Peyer's patch (tissue), 4 donors: ENCODE data around the gene AIF1L. TPM values are rescaled to one million over a fixed set of nuclear protein-coding genes. Genes with fewer than 3 reads are reported as not detected.

ENCODE experiments used
- DNase-seq, 3 donors: peaks; one replicate each; pipeline ENCODE4 v3.0.0-alpha.2; 2017 to 2019
- H3K27ac ChIP-seq, 4 donors: fragments of 200-600 bp; sonication (generic); one replicate each; pipeline ENCODE4 v1.5.1; 2016 to 2019
- H3K27me3 ChIP-seq, 2 donors: fragments of 200-600 bp; sonication (generic); one replicate each; pipeline ENCODE4 v1.5.1; 2019
- H3K36me3 ChIP-seq, 3 donors: fragments of 200-600 bp; sonication (generic); one replicate each; pipeline ENCODE4 v1.5.1; 2016 to 2019
- H3K4me1 ChIP-seq, 4 donors: fragments of 200-600 bp; sonication (generic); one replicate each; pipeline ENCODE4 v1.5.1; 2016 to 2019
- H3K4me3 ChIP-seq, 4 donors: fragments of 200-600 bp; sonication (generic); 1 replicate in 3 of 4; 2 replicates in 1 of 4; pipeline ENCODE4 v1.5.1; 2016 to 2019; ENCODE audit warnings: mild to moderate bottlenecking in 1 of 4
- H3K9me3 ChIP-seq, 4 donors: fragments of 200-600 bp; sonication (generic); one replicate each; pipeline ENCODE4 v1.5.1; 2016 to 2019; ENCODE audit warnings: mild to moderate bottlenecking in 1 of 4
- POLR2A ChIP-seq, 2 donors: fragments of 450-650 bp; IDR thresholded peaks; one replicate each; pipeline ENCODE4 v1.5.1; 2017; ENCODE audit warnings: antibody characterized with exemption in 2 of 2, mild to moderate bottlenecking in 2 of 2, moderate library complexity in 2 of 2
- small RNA-seq, 2 donors: library from RNA; depleted of rRNA; stranded (forward); fragments of <200 nt; gene quantifications; one replicate each; pipeline ENCODE3, GENCODE V24; 2016
- total RNA-seq, 4 donors: library from RNA; depleted of rRNA; stranded (reverse); fragments of >200 nt; gene quantifications; one replicate each; pipeline ENCODE4 v1.1.0, GENCODE V29; 2016
- TF ChIP-seq, protein P1 (sequence below), 6 experiments: fragments of 450-650 bp in 4 of 6; fragments of 200-600 bp in 2 of 6; sonication (generic) in 1 of 6; IDR thresholded peaks; one replicate each; pipeline ENCODE4 v1.5.1; 2017 to 2019; ENCODE audit warnings: antibody characterized with exemption in 6 of 6, mild to moderate bottlenecking in 3 of 6, moderate library complexity in 1 of 6

Gene AIF1L
- total RNA-seq, 4 donors from 2014 or later, result 1.5 to 10.7 (median 2.8) TPM

DNA sequence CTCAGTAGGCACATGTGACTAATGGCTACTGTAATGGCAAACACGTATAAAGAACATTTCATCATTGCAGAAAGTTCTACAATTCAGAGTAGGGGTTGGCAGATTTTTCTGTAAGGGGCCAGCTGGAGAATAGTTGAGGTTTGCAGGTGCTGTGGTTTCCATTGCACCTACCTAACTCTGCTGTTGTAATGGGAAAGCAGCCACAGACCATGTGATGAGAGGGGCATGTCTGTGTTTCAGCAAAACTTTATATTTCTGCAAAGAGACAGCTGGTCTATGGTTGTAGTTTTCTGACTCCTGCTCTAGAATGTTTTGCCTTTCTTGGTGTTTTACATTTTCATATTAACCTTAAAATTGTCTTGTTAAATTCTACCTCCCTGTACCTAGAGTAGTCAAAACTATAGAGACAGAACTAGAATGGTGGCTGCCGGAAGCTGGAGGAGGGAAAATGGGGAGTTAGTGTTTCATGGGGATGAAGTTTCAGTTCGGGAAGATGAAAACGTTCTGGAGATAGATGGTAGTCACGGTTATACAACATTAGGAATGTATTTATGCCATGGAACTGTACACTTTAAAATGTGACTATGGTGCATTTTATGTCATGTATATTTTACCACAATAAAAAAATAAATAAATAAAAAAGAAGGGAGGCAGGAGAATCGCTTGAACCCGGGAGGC, 73.4 kb downstream of the AIF1L start:
- Histone ChIP-seq H3K36me3 (peaks cover 0 to 67% (median 0%) of the 10 kb centered on the region in 3 donors), H3K27me3 (no peaks in the 10 kb centered on the region), H3K4me3 (no peak overlapping the region), H3K4me1 (no peaks in the 10 kb centered on the region), H3K27ac (no peak overlapping the region), H3K9me3 (no peaks in the 10 kb centered on the region)
- DNase-seq, result no peak
- no peak for TF ChIP-seq POLR2A (IDR thresholded peaks at IDR 0.05)
- TF ChIP-seq, protein P1, sequence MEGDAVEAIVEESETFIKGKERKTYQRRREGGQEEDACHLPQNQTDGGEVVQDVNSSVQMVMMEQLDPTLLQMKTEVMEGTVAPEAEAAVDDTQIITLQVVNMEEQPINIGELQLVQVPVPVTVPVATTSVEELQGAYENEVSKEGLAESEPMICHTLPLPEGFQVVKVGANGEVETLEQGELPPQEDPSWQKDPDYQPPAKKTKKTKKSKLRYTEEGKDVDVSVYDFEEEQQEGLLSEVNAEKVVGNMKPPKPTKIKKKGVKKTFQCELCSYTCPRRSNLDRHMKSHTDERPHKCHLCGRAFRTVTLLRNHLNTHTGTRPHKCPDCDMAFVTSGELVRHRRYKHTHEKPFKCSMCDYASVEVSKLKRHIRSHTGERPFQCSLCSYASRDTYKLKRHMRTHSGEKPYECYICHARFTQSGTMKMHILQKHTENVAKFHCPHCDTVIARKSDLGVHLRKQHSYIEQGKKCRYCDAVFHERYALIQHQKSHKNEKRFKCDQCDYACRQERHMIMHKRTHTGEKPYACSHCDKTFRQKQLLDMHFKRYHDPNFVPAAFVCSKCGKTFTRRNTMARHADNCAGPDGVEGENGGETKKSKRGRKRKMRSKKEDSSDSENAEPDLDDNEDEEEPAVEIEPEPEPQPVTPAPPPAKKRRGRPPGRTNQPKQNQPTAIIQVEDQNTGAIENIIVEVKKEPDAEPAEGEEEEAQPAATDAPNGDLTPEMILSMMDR (IDR thresholded peaks at IDR 0.05), result no peak

Small RNA genes lying within 50 kb of the gene (small RNA-seq; reads per million reads assigned to genes)
- gene RNU6-881P, result 0 reads per million in 2 donors

Other genes with a start within 250 kb of the AIF1L start
- gene QRFP, start 199.7 kb upstream of the AIF1L start, total RNA-seq, result not detected
- gene FIBCD1, start 157.3 kb upstream of the AIF1L start, total RNA-seq, result 1 to 10 TPM in 1 of 4 donors, not detected in 3; 3.3 TPM
- gene LAMC3, start 87.4 kb upstream of the AIF1L start, total RNA-seq, result 1 to 10 TPM in 3 of 4 donors, not detected in 1; 1.6 to 4.1 (median 3.9) TPM
- gene NUP214, start 29.1 kb downstream of the AIF1L start, total RNA-seq, result 100 to 1,000 TPM in 2 of 4 donors, 10 to 100 TPM in 2; 48.2 to 159 (median 88.2) TPM
- gene FAM78A, start 180.0 kb downstream of the AIF1L start, total RNA-seq, result 1 to 10 TPM in 3 of 4 donors, under 1 TPM in 1; 0.95 to 8.3 (median 3.3) TPM
- 1 to 10 TPM; 1.3 to 3.3 (median 2.4) TPM for gene PLPP7, start 193.2 kb downstream of the AIF1L start, total RNA-seq